Measurements from ENCODE around the gene ZSWIM6.
A peak's percentile ranks its signal among the peaks of the same experiment; 100 is the strongest.

ZSWIM6 gene

GRCh38 chr5:61330341-61330844 is 1.7 kb upstream of the ZSWIM6 start:
- no peak for TF ChIP-seq CTCF (IDR thresholded peaks at IDR 0.05)

- TF ChIP-seq CTCF (IDR thresholded peaks at IDR 0.05), result peak; percentile 46
Measured at GRCh38 chr5:61330845-61331406, 1.1 kb upstream of the ZSWIM6 start.

- no peak for TF ChIP-seq CTCF (IDR thresholded peaks at IDR 0.05)
Measured at GRCh38 chr5:61332358-61332749, 296 bp downstream of the ZSWIM6 start.

- TF ChIP-seq CTCF (IDR thresholded peaks at IDR 0.05), result no peak
Measured at GRCh38 chr5:61332851-61333320, 828 bp downstream of the ZSWIM6 start.

- TF ChIP-seq CTCF (IDR thresholded peaks at IDR 0.05), result no peak
Measured at GRCh38 chr5:61333321-61333953, 1.4 kb downstream of the ZSWIM6 start.

- TF ChIP-seq CTCF (IDR thresholded peaks at IDR 0.05), result no peak
Measured at GRCh38 chr5:61333954-61334867, 2.2 kb downstream of the ZSWIM6 start.

GRCh38 chr5:61334868-61335615 is 3.0 kb downstream of the ZSWIM6 start:
- no peak for TF ChIP-seq CTCF (IDR thresholded peaks at IDR 0.05)
